ENCODE data around the gene TRIM45.

- no peak for TF ChIP-seq CTCF (IDR thresholded peaks at IDR 0.05)
- TF ChIP-seq POLR2A (IDR thresholded peaks at IDR 0.05) = no peak
- no peak for TF ChIP-seq EP300 (IDR thresholded peaks at IDR 0.05)
These were observed 22.3 kb upstream of the TRIM45 start for GRCh38 chr1:117143871-117144270.

Measured in stomach (tissue), 4 donors.